OCI-LY7 (cell line): Measurements from ENCODE around the gene MRPL11.

Experiments used
- CTCF ChIP-seq: fragments of 200-600 bp; sonication (generic); conservative IDR thresholded peaks from 2 replicates; pipeline ENCODE4 v1.5.1; 2014; ENCODE audit warnings: mild to moderate bottlenecking, antibody characterized with exemption, low read length, moderate library complexity, mixed read lengths
- EZH2phosphoT487 ChIP-seq: fragments of 200-600 bp; sonication (generic); IDR thresholded peaks from 2 replicates; pipeline ENCODE4 v1.6.1; 2018; ENCODE audit warnings: low read depth, borderline replicate concordance, mild to moderate bottlenecking, mixed run types, antibody characterized with exemption, low read length, moderate library complexity, mixed read lengths

GRCh38 chr11:66472054-66472453, 33.4 kb upstream of the MRPL11 start:
- TF ChIP-seq CTCF = no peak
- TF ChIP-seq EZH2phosphoT487 = no peak
